BLaER1 (cell line): Measurements from ENCODE around the gene POLR1E.

Experiments used
- H3K27ac ChIP-seq: shearing (Covaris generic); formaldehyde crosslinking; 2 replicates; pipeline ENCODE4 v1.8.1; 2022
- H3K27me3 ChIP-seq: shearing (Covaris generic); formaldehyde crosslinking; 2 replicates; pipeline ENCODE4 v1.8.1; 2022
- H3K36me3 ChIP-seq: shearing (Covaris generic); formaldehyde crosslinking; 2 replicates; pipeline ENCODE4 v1.8.1; 2022
- H3K4me1 ChIP-seq: shearing (Covaris generic); formaldehyde crosslinking; 2 replicates; pipeline ENCODE4 v1.8.1; 2022
- H3K4me2 ChIP-seq: shearing (Covaris generic); formaldehyde crosslinking; 2 replicates; pipeline ENCODE4 v1.8.1; 2022
- H3K4me3 ChIP-seq: shearing (Covaris generic); formaldehyde crosslinking; 2 replicates; pipeline ENCODE4 v1.8.1; 2022
- H3K9ac ChIP-seq: shearing (Covaris generic); formaldehyde crosslinking; 2 replicates; pipeline ENCODE4 v1.8.1; 2022
- H3K9me3 ChIP-seq: shearing (Covaris generic); formaldehyde crosslinking; 2 replicates; pipeline ENCODE4 v1.8.1; 2022
- H4K20me1 ChIP-seq: shearing (Covaris generic); formaldehyde crosslinking; 2 replicates; pipeline ENCODE4 v1.8.1; 2022
- Cebpa-rat ChIP-seq: shearing (Covaris generic); IDR thresholded peaks from 2 replicates; pipeline ENCODE4 v1.8.1; 2022

Gene POLR1E

DNA sequence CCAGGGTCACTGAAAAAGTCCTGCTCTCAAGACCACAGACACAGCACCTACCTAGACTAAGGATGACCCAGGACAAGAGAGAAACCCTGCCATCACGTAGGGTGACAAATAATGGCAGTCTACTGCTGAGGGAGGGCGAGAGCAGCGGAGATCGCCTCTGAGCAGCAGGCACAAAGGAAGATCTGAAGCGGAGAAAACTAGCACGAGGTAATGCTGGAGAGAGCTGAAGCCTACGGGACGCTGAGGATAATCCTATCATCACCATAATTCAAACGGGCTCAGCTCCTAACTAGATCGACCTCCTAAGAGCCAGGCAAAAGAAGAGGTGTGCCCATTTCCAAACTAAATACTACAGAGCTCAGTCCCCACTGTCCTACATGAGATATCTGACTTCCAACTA, 49.2 kb downstream of the POLR1E start:
- H3K27ac ChIP-seq: no peak overlapping the region
- H3K4me1 ChIP-seq: no peaks in the 10 kb centered on the region
- TF ChIP-seq Cebpa-rat: no peak
- H3K4me3 ChIP-seq: no peak overlapping the region
- H3K4me2 ChIP-seq: no peak overlapping the region
- no peaks in the 10 kb centered on the region for H3K27me3 ChIP-seq
- H3K9me3 ChIP-seq: no peaks in the 10 kb centered on the region
- H3K9ac ChIP-seq: no peak overlapping the region
- no peaks in the 10 kb centered on the region for H4K20me1 ChIP-seq
- peaks cover 59% of the 10 kb centered on the region for H3K36me3 ChIP-seq

GRCh38 chr9:37538099-37538498, 52.4 kb downstream of the POLR1E start:
- Histone ChIP-seq H3K27me3 (no peaks in the 10 kb centered on the region), H3K4me3 (no peak overlapping the region), H3K27ac (no peak overlapping the region), H3K36me3 (peaks cover 64% of the 10 kb centered on the region), H4K20me1 (no peaks in the 10 kb centered on the region), H3K9me3 (no peaks in the 10 kb centered on the region), H3K4me2 (no peak overlapping the region), H3K4me1 (no peaks in the 10 kb centered on the region), H3K9ac (no peak overlapping the region)
- TF ChIP-seq Cebpa-rat: no peak

DNA sequence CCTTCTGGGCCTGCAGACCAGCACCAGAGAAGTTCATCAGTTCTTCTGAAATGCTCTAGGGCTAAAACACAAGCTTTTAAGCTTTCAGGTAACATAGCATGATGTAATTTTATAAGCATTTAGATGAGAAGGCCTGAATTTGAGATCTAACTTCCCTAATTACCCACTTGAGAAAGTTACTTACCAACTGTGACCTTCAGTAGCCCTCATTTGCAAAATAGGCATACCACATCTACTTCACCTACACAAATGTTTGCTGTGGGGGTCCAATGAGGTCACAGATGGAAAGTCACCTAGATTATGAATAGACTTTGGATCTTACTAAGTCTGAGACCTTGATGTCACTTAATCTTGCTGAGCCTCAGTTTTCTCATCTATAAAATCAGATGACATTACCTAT, 53.9 kb downstream of the POLR1E start:
- Histone ChIP-seq H3K4me1 (no peaks in the 10 kb centered on the region), H3K4me3 (no peak overlapping the region), H4K20me1 (no peaks in the 10 kb centered on the region), H3K9me3 (no peaks in the 10 kb centered on the region), H3K9ac (no peak overlapping the region), H3K27ac (no peak overlapping the region), H3K27me3 (no peaks in the 10 kb centered on the region), H3K36me3 (peaks cover 59% of the 10 kb centered on the region), H3K4me2 (no peak overlapping the region)
- TF ChIP-seq Cebpa-rat: no peak

GRCh38 chr9:37540634-37541033, 54.9 kb downstream of the POLR1E start:
- no peak overlapping the region for H3K4me2 ChIP-seq
- no peak for TF ChIP-seq Cebpa-rat
- no peaks in the 10 kb centered on the region for H3K9me3 ChIP-seq
- no peaks in the 10 kb centered on the region for H3K27me3 ChIP-seq
- no peaks in the 10 kb centered on the region for H4K20me1 ChIP-seq
- peaks cover 51% of the 10 kb centered on the region for H3K36me3 ChIP-seq
- no peak overlapping the region for H3K27ac ChIP-seq
- H3K4me1 ChIP-seq: no peaks in the 10 kb centered on the region
- no peak overlapping the region for H3K9ac ChIP-seq
- no peak overlapping the region for H3K4me3 ChIP-seq

DNA sequence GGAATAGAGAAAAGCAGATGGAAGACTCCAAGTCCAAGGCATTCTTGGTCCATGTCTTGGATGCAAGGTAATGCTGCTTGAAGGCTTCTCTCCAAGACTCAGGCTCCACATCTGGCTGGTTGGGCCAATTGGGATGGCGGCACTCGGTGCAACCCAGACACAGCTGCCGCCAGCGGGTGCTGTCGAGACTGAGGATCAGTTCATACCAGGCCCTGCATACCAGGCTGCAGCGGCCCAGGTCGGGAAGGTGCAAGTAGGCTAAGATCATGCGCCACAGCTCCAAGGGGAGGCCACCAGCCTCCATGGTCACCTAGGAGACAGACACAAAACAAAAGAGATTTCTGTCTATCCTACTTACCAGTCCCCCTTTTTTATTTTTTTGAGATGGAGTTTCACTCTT, 55.7 kb downstream of the POLR1E start:
- H3K36me3 ChIP-seq: peaks cover 42% of the 10 kb centered on the region
- H3K27ac ChIP-seq: no peak overlapping the region
- no peaks in the 10 kb centered on the region for H3K27me3 ChIP-seq
- H4K20me1 ChIP-seq: no peaks in the 10 kb centered on the region
- H3K9ac ChIP-seq: no peak overlapping the region
- H3K4me1 ChIP-seq: no peaks in the 10 kb centered on the region
- H3K4me3 ChIP-seq: no peak overlapping the region
- no peak for TF ChIP-seq Cebpa-rat
- H3K4me2 ChIP-seq: no peak overlapping the region
- H3K9me3 ChIP-seq: 0 out of 2 replicates have a peak, but pooled peaks cover 4% of the 10 kb centered on the region

DNA sequence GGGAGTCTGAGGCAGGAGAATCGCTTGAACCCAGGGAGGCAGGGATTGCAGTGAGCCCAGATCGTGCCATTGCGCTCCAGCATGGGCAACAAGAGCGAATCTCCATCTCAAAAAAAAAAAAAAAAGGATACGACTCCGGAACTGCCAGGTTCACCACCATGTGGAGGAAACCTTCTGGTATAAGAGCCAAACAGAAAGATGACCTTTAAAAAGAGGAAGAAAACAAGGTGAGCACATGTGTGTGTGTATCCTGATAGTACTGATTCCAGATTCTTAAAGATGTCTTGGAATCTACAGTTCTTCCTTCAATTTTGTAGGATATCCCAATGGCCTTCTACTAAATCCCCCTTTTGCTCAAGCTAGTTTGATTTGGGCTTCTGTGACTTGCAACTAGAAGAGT, 56.7 kb downstream of the POLR1E start:
- H3K4me3 ChIP-seq: no peak overlapping the region
- no peak overlapping the region for H3K4me2 ChIP-seq
- H3K9ac ChIP-seq: no peak overlapping the region
- H3K36me3 ChIP-seq: peaks cover 36% of the 10 kb centered on the region
- peaks cover 4% of the 10 kb centered on the region; the same call in 1 of the 2 replicates for H3K4me1 ChIP-seq
- H3K27me3 ChIP-seq: no peaks in the 10 kb centered on the region
- no peak for TF ChIP-seq Cebpa-rat
- H3K9me3 ChIP-seq: peaks cover 10% of the 10 kb centered on the region
- H3K27ac ChIP-seq: no peak overlapping the region
- H4K20me1 ChIP-seq: no peaks in the 10 kb centered on the region

DNA sequence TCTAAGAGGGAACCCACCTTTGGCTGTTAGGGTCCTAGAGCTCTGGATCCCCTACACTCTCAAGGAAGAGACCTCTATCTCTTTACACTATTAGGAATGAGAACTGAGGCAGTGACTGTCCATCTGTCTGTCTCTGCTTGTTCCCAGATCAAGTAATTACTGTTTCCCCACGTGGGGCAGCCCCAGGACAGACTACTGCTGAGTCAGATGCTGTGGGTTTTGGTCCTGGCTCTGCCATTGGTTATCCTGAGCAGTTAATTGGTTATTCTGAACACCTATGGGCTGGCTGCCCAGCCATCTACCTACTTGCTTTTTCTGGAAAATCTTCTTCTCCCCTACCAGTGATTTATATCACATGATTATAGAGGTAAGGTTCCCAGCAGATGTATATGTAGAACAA, 57.1 kb downstream of the POLR1E start:
- Histone ChIP-seq H3K36me3 (peaks cover 36% of the 10 kb centered on the region), H3K27me3 (no peaks in the 10 kb centered on the region), H3K4me2 (no peak overlapping the region), H3K9ac (no peak overlapping the region), H3K4me3 (no peak overlapping the region), H3K9me3 (peaks cover 13% of the 10 kb centered on the region), H3K27ac (no peak overlapping the region), H3K4me1 (peaks cover 6% of the 10 kb centered on the region; the same call in 1 of the 2 replicates), H4K20me1 (no peaks in the 10 kb centered on the region)
- no peak for TF ChIP-seq Cebpa-rat

- no peak for TF ChIP-seq Cebpa-rat
Observed at GRCh38 chr9:37543468-37543867, 57.7 kb downstream of the POLR1E start.

GRCh38 chr9:37547328-37547878, 61.7 kb downstream of the POLR1E start:
- Histone ChIP-seq H3K27me3 (no peaks in the 10 kb centered on the region), H4K20me1 (0 out of 2 replicates have a peak, but pooled peaks cover 7% of the 10 kb centered on the region), H3K9ac (no peak overlapping the region), H3K4me1 (peaks cover 6% of the 10 kb centered on the region; the same call in 1 of the 2 replicates), H3K4me3 (no peak overlapping the region), H3K9me3 (peaks cover 13% of the 10 kb centered on the region), H3K36me3 (0 out of 2 replicates have a peak, but pooled peaks cover 8% of the 10 kb centered on the region), H3K27ac (no peak overlapping the region), H3K4me2 (no peak overlapping the region)
- TF ChIP-seq Cebpa-rat: no peak

More at GRCh38 chr9:37543468-37543867, 57.7 kb downstream of the POLR1E start:
- Histone ChIP-seq H3K9ac (no peak overlapping the region), H3K27me3 (no peaks in the 10 kb centered on the region), H3K9me3 (peaks cover 13% of the 10 kb centered on the region), H3K4me3 (no peak overlapping the region), H4K20me1 (no peaks in the 10 kb centered on the region), H3K27ac (no peak overlapping the region), H3K36me3 (peaks cover 31% of the 10 kb centered on the region), H3K4me1 (peaks cover 6% of the 10 kb centered on the region; the same call in 1 of the 2 replicates), H3K4me2 (no peak overlapping the region)

GRCh38 chr9:37549527-37549926, 63.8 kb downstream of the POLR1E start:
- 0 out of 2 replicates have a peak, but pooled peaks cover 8% of the 10 kb centered on the region for H3K36me3 ChIP-seq
- peaks cover 13% of the 10 kb centered on the region for H3K9me3 ChIP-seq
- H3K4me2 ChIP-seq: no peak overlapping the region
- H3K9ac ChIP-seq: no peak overlapping the region
- peaks cover 6% of the 10 kb centered on the region; the same call in 1 of the 2 replicates for H3K4me1 ChIP-seq
- 0 out of 2 replicates have a peak, but pooled peaks cover 7% of the 10 kb centered on the region for H4K20me1 ChIP-seq
- H3K4me3 ChIP-seq: no peak overlapping the region
- H3K27ac ChIP-seq: no peak overlapping the region
- H3K27me3 ChIP-seq: no peaks in the 10 kb centered on the region
- no peak for TF ChIP-seq Cebpa-rat
